Measurements from ENCODE around the gene CD33.

- TF ChIP-seq CTCF (IDR thresholded peaks at IDR 0.05) (no peak), POLR2A (IDR thresholded peaks at IDR 0.05) (no peak)
Observed at GRCh38 chr19:51204321-51204720, 20.6 kb upstream of the CD33 start.

Measured in right lobe of liver (tissue), 4 donors.